ENCODE data around the gene PAPPA.

Gene PAPPA

GRCh38 chr9:116276651-116277121 is 123.1 kb downstream of the PAPPA start:
- no peak for DNase-seq (ENCODE audit: low spot score)

GRCh38 chr9:116278326-116278725 is 124.7 kb downstream of the PAPPA start:
- peak; percentile 39 for DNase-seq (ENCODE audit: low spot score)

GRCh38 chr9:116279230-116279629 is 125.6 kb downstream of the PAPPA start:
- no peak for DNase-seq (ENCODE audit: low spot score)

GRCh38 chr9:116280529-116280928 is 126.9 kb downstream of the PAPPA start:
- DNase-seq (ENCODE audit: low spot score) = no peak

GRCh38 chr9:116282597-116282996 is 129.0 kb downstream of the PAPPA start:
- no peak for DNase-seq (ENCODE audit: low spot score)

GRCh38 chr9:116284518-116284917 is 130.9 kb downstream of the PAPPA start:
- no peak for DNase-seq (ENCODE audit: low spot score)

- no peak for DNase-seq (ENCODE audit: low spot score)
These were observed 131.7 kb downstream of the PAPPA start for GRCh38 chr9:116285320-116285719.

GRCh38 chr9:116286297-116286696 is 132.7 kb downstream of the PAPPA start:
- no peak for DNase-seq (ENCODE audit: low spot score)

- DNase-seq (ENCODE audit: low spot score) = no peak
These were observed 134.1 kb downstream of the PAPPA start for GRCh38 chr9:116287721-116288120.

GRCh38 chr9:116288658-116289057 is 135.1 kb downstream of the PAPPA start:
- no peak for DNase-seq (ENCODE audit: low spot score)

GRCh38 chr9:116297346-116297745 is 143.8 kb downstream of the PAPPA start:
- DNase-seq (ENCODE audit: low spot score) = no peak

- DNase-seq (ENCODE audit: low spot score) = no peak
These were observed 144.7 kb downstream of the PAPPA start for GRCh38 chr9:116298249-116298648.

- no peak for DNase-seq (ENCODE audit: low spot score)
These were observed 145.3 kb downstream of the PAPPA start for GRCh38 chr9:116298878-116299391.

- no peak for DNase-seq (ENCODE audit: low spot score)
These were observed 146.8 kb downstream of the PAPPA start for GRCh38 chr9:116300360-116300870.

GRCh38 chr9:116303270-116303669 is 149.7 kb downstream of the PAPPA start:
- DNase-seq (ENCODE audit: low spot score) = no peak

GRCh38 chr9:116303886-116304538 is 150.4 kb downstream of the PAPPA start:
- no peak for DNase-seq (ENCODE audit: low spot score)

GRCh38 chr9:116304761-116305160 is 151.2 kb downstream of the PAPPA start:
- DNase-seq (ENCODE audit: low spot score) = no peak

- no peak for DNase-seq (ENCODE audit: low spot score)
These were observed 154.5 kb downstream of the PAPPA start for GRCh38 chr9:116308076-116308475.

- no peak for DNase-seq (ENCODE audit: low spot score)
These were observed 156.5 kb downstream of the PAPPA start for GRCh38 chr9:116309900-116310611.

- no peak for DNase-seq (ENCODE audit: low spot score)
These were observed 158.6 kb downstream of the PAPPA start for GRCh38 chr9:116312221-116312620.

- no peak for DNase-seq (ENCODE audit: low spot score)
These were observed 160.0 kb downstream of the PAPPA start for GRCh38 chr9:116313638-116314037.

GRCh38 chr9:116316246-116316645 is 162.7 kb downstream of the PAPPA start:
- no peak for DNase-seq (ENCODE audit: low spot score)

GRCh38 chr9:116317503-116317902 is 163.9 kb downstream of the PAPPA start:
- no peak for DNase-seq (ENCODE audit: low spot score)

All from COLO829 (cell line).